Measurements from ENCODE around the gene ROPN1L.

The ROPN1L gene

GRCh38 chr5:10431415-10431814 is 10.3 kb upstream of the ROPN1L start:
- no peak for TF ChIP-seq POLR2AphosphoS5 (IDR thresholded peaks at IDR 0.05; ENCODE audit: low read depth, low read length)
- TF ChIP-seq TAF1 (IDR thresholded peaks at IDR 0.05; ENCODE audit: borderline replicate concordance, insufficient read depth, low read length) = no peak
- no peak for TF ChIP-seq REST (IDR thresholded peaks at IDR 0.05; ENCODE audit: insufficient read depth in 1 of 2, low read depth in 2 of 2, low read length in 2 of 2)
- no peak for TF ChIP-seq FOXP2 (optimal IDR thresholded peaks at IDR 0.05; ENCODE audit: borderline replicate concordance, extremely low read depth, extremely low read length, insufficient read depth)
- no peak for TF ChIP-seq SIN3A (IDR thresholded peaks at IDR 0.05; ENCODE audit: borderline replicate concordance, insufficient read depth, low read length)

GRCh38 chr5:10432059-10433008 is 9.3 kb upstream of the ROPN1L start:
- TF ChIP-seq TAF1 (IDR thresholded peaks at IDR 0.05; ENCODE audit: borderline replicate concordance, insufficient read depth, low read length) (no peak), SIN3A (IDR thresholded peaks at IDR 0.05; ENCODE audit: borderline replicate concordance, insufficient read depth, low read length) (no peak), REST (IDR thresholded peaks at IDR 0.05; ENCODE audit: insufficient read depth in 1 of 2, low read depth in 2 of 2, low read length in 2 of 2) (no peak), POLR2AphosphoS5 (IDR thresholded peaks at IDR 0.05; ENCODE audit: low read depth, low read length) (no peak), FOXP2 (optimal IDR thresholded peaks at IDR 0.05; ENCODE audit: borderline replicate concordance, extremely low read depth, extremely low read length, insufficient read depth) (no peak)

GRCh38 chr5:10434392-10434791 is 7.3 kb upstream of the ROPN1L start:
- TF ChIP-seq REST (IDR thresholded peaks at IDR 0.05; ENCODE audit: insufficient read depth in 1 of 2, low read depth in 2 of 2, low read length in 2 of 2) (no peak), FOXP2 (optimal IDR thresholded peaks at IDR 0.05; ENCODE audit: borderline replicate concordance, extremely low read depth, extremely low read length, insufficient read depth) (no peak), TAF1 (IDR thresholded peaks at IDR 0.05; ENCODE audit: borderline replicate concordance, insufficient read depth, low read length) (no peak), POLR2AphosphoS5 (IDR thresholded peaks at IDR 0.05; ENCODE audit: low read depth, low read length) (no peak), SIN3A (IDR thresholded peaks at IDR 0.05; ENCODE audit: borderline replicate concordance, insufficient read depth, low read length) (no peak)

- no peak for TF ChIP-seq TAF1 (IDR thresholded peaks at IDR 0.05; ENCODE audit: borderline replicate concordance, insufficient read depth, low read length)
- TF ChIP-seq FOXP2 (optimal IDR thresholded peaks at IDR 0.05; ENCODE audit: borderline replicate concordance, extremely low read depth, extremely low read length, insufficient read depth) = no peak
- TF ChIP-seq POLR2AphosphoS5 (IDR thresholded peaks at IDR 0.05; ENCODE audit: low read depth, low read length) = no peak
- TF ChIP-seq SIN3A (IDR thresholded peaks at IDR 0.05; ENCODE audit: borderline replicate concordance, insufficient read depth, low read length) = no peak
- TF ChIP-seq REST (IDR thresholded peaks at IDR 0.05; ENCODE audit: insufficient read depth in 1 of 2, low read depth in 2 of 2, low read length in 2 of 2) = no peak
Observed at GRCh38 chr5:10438301-10438700, 3.4 kb upstream of the ROPN1L start.

Measured in PFSK-1 (cell line).